Measurements from ENCODE around the gene PTPRT. TPM values are rescaled to one million over a fixed set of nuclear protein-coding genes. Genes with fewer than 3 reads are reported as not detected.

Gene PTPRT
- total and polyA plus RNA-seq, 12 donors: 0.04 to 0.53 (median 0.22) TPM; not detected in 1

- Histone ChIP-seq H3K4me3 (no peak overlapping the region), H3K36me3 (no peaks in the 10 kb centered on the region), H3K9me3 (peaks cover 0 to 6% (median 0%) of the 10 kb centered on the region in 11 donors), H3K27me3 (no peaks in the 10 kb centered on the region), H3K27ac (peak overlapping the region in 1 of 10 donors; percentile 53), H3K4me1 (peaks cover 0 to 8% (median 0%) of the 10 kb centered on the region in 9 donors)
- intact Hi-C loops (cut with DNase I): no loop called here
- TF ChIP-seq, protein P1, sequence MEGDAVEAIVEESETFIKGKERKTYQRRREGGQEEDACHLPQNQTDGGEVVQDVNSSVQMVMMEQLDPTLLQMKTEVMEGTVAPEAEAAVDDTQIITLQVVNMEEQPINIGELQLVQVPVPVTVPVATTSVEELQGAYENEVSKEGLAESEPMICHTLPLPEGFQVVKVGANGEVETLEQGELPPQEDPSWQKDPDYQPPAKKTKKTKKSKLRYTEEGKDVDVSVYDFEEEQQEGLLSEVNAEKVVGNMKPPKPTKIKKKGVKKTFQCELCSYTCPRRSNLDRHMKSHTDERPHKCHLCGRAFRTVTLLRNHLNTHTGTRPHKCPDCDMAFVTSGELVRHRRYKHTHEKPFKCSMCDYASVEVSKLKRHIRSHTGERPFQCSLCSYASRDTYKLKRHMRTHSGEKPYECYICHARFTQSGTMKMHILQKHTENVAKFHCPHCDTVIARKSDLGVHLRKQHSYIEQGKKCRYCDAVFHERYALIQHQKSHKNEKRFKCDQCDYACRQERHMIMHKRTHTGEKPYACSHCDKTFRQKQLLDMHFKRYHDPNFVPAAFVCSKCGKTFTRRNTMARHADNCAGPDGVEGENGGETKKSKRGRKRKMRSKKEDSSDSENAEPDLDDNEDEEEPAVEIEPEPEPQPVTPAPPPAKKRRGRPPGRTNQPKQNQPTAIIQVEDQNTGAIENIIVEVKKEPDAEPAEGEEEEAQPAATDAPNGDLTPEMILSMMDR (IDR thresholded peaks at IDR 0.05): no peak
- peak in 1 of 8 donors; percentile 16 for ATAC-seq
- DNase-seq: no peak
- WGBS, 2 donors: 81 to 90% methylated on average over 2 of the region's 2 CpGs
Measured at GRCh38 chr20:42430598-42430997, 759.1 kb downstream of the PTPRT start.

- Histone ChIP-seq H3K27me3 (no peaks in the 10 kb centered on the region), H3K9me3 (peaks cover 0 to 6% (median 0%) of the 10 kb centered on the region in 11 donors), H3K4me3 (no peak overlapping the region), H3K36me3 (no peaks in the 10 kb centered on the region), H3K27ac (peak overlapping the region in 1 of 10 donors; percentile 53), H3K4me1 (peaks cover 0 to 8% (median 0%) of the 10 kb centered on the region in 9 donors)
- WGBS, 2 donors: 70 to 72% methylated on average over 8 of the region's 8 CpGs
- intact Hi-C loops (cut with DNase I): no loop called here
- ATAC-seq (peak in 5 of 8 donors; percentile 20 to 66 (median 30)), DNase-seq (peak in 1 of 2 donors; percentile 16)
- TF ChIP-seq, protein P1 (IDR thresholded peaks at IDR 0.05): no peak
Measured at GRCh38 chr20:42429761-42430458, 759.8 kb downstream of the PTPRT start.

DNA sequence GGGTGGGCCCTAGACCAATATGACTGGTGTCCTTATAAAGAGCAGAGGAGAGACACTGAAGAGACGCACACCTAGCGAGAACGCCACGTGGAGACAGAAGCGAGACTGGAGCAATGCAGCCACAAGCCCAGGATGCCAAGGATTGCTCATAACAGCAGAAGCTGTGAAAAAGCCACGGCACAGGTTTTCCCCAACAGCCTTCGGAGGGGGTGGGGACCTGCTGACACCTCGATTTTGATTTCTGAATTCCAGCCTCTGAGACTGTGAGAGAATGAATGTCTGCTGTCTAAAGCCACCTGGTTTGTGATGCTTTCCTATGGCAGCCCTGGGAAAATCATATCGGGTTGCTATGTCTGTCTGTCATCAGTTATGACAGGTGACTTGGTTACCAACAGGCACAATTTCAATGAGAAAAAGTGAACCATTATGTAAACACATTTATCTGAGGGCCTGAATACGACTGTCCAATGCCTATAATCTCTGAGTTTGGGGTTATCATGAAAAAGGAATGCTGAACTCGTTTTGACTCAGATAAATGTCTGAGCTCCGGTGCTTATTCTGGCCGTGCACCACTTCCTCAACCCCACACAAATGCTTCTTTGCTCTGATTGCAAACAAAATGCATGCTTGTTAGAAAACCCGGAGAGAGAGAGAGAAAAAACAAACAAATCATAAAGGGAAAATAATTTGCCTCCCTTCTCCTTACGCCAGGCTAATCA is 769.7 kb downstream of the PTPRT start:
- intact Hi-C loops (cut with DNase I): no loop called here
- 34 to 38% methylated on average over 15 of the region's 15 CpGs for WGBS, 2 donors
- Histone ChIP-seq H3K27me3 (peaks cover 0 to 10% (median 0%) of the 10 kb centered on the region in 7 donors), H3K9me3 (peaks cover 0 to 2% (median 0%) of the 10 kb centered on the region in 11 donors), H3K4me1 (no peaks in the 10 kb centered on the region), H3K27ac (no peak overlapping the region), H3K4me3 (no peak overlapping the region), H3K36me3 (no peaks in the 10 kb centered on the region)
- TF ChIP-seq, protein P1 (IDR thresholded peaks at IDR 0.05): no peak
- ATAC-seq (no peak), DNase-seq (no peak)

DNA sequence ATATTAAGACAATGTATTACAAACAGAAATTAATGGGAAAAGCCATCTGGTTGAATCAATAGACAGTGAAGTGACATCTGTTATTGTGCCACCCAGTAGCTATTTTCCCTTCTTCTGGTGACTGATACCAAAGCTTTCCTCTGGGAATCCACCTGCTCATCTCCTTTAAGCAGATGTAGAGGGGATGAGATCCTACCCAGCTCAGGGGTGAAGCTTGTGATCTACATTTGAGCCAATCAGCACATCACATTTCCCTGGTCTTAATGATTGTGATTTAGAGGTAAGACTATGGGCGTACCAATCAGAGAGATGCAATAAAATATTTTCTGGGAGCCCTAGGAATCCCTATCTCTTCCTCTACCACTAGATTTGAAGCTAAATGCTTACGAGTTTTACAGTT is 782.9 kb downstream of the PTPRT start:
- no peaks in the 10 kb centered on the region for H3K4me1 ChIP-seq
- intact Hi-C loops (cut with DNase I): no loop called here
- no peak for ATAC-seq
- H3K9me3 ChIP-seq: peaks cover 0 to 10% (median 0%) of the 10 kb centered on the region in 11 donors
- WGBS, 2 donors: 72 to 74% methylated on average over 2 of the region's 2 CpGs
- no peaks in the 10 kb centered on the region for H3K27me3 ChIP-seq
- no peak overlapping the region for H3K27ac ChIP-seq
- TF ChIP-seq, protein P1 (IDR thresholded peaks at IDR 0.05): no peak
- no peak for DNase-seq
- H3K4me3 ChIP-seq: no peak overlapping the region
- no peaks in the 10 kb centered on the region for H3K36me3 ChIP-seq

All from heart right ventricle (tissue), 16 donors.